ENCODE measurements around the gene LIMS2.

Gene LIMS2

DNA sequence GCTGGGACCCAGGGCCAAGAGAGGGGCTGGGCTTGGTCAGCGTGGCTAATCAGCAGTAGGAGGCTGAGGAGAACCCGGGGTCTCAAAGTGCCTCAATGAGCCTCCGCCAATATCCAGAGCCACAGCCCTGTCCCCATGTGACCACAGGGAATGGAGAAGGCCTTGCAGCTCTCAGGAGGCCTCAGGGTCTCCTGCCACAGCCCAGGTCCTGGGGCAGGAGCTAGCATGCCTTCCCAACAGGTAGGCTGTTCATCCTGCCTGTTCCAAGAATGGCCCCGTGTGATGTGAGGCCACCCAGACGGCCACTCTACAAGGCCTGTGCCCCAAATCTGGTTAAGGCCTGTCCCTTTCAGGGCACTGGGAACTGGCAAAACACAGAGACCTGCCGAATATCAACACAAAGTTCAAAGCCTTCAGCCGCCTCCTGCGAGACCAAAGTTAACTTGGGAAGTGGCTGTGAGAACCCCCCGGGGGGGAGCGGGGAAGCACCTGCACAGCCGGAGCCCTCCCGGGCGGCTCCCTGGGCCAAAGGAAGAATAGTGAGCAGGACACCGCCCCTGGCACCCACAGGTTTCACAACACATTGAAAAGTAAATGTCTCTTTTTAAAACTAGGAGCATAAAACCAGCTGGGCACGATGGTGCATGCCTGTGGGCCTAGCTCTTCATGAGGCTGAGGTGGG, 4.5 kb upstream of the LIMS2 start:
- no peak overlapping the region for H3K27ac ChIP-seq
- H3K4me3 ChIP-seq, result no peak overlapping the region

GRCh38 chr2:127678991-127679390, 3.7 kb upstream of the LIMS2 start:
- no peak overlapping the region for H3K27ac ChIP-seq

DNA sequence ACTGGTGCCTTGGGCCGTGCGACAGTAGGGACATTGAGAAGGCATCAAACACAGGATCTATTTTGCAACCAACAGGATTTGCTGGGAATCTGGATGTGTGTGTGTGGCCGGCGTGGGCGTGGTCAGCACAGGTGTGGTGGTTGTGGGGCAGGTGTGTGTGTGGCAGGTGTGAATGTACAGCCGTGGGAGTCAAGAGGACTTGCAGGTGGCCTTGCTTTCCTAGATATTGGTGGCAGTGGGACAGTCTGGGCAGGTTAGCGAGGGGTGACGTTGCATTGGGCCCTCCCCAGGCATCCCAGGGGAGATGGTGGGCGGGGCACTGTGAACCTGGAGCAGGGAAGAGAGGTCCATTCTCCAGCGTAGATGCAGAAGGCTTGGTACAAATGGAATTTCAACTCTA, 3.2 kb upstream of the LIMS2 start:
- no peak overlapping the region for H3K4me3 ChIP-seq
- no peak overlapping the region for H3K27ac ChIP-seq

More at GRCh38 chr2:127678991-127679390, 3.7 kb upstream of the LIMS2 start:
- no peak overlapping the region for H3K4me3 ChIP-seq

- Histone ChIP-seq H3K4me3 (no peak overlapping the region), H3K27ac (no peak overlapping the region)
Measured at GRCh38 chr2:127676906-127677305, 1.6 kb upstream of the LIMS2 start.

DNA sequence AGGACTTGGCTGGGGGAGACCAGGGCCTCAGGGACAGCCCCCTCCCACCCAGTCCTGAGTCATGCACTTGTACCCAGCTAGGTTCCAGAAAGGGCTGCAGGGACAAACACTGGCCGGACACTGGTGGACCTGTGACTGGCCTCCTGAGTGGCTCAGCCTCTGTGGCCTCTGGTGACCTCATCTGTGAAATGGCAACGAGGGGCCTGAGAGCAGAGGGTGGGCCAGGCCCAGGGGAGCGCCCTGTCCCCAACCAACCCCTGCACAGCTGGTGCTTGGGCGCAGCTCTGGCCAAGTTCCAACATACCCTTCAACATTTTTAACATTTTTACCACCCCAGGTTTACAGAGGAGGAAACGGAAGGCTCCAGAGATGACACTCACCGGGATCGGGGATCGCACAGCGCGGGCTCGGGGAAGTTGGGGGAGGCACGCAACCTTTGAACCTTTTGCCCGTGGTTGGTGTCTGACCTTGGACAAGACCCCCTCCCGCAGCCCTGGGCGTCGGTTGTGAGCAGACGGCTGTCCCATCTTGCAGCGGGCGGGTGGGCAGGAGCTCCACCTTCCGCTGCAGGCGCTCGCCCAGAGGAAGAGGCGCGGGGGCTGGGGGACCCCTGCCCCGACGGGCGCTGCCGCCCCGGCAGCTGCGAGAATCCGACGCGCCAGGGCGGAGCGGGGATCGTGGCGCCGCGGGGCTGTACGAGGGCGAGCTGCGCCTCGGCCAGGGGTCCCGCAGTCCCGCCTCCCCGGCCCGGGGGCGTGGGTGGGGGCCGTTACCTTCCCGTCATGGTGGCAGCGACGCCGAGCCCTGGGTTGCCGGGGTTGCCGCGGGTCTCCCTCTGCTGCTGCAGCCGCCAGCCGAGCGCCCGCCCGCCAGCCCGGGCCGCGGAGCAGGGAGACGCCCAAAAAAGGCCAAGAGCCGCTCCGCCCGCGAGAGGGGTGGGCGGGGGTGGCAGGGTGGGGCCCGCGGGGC, 805 bp downstream of the LIMS2 start:
- H3K27ac ChIP-seq, result peak overlapping the region in 20 of 21 experiments; percentile 12 to 87 (median 69)

DNA sequence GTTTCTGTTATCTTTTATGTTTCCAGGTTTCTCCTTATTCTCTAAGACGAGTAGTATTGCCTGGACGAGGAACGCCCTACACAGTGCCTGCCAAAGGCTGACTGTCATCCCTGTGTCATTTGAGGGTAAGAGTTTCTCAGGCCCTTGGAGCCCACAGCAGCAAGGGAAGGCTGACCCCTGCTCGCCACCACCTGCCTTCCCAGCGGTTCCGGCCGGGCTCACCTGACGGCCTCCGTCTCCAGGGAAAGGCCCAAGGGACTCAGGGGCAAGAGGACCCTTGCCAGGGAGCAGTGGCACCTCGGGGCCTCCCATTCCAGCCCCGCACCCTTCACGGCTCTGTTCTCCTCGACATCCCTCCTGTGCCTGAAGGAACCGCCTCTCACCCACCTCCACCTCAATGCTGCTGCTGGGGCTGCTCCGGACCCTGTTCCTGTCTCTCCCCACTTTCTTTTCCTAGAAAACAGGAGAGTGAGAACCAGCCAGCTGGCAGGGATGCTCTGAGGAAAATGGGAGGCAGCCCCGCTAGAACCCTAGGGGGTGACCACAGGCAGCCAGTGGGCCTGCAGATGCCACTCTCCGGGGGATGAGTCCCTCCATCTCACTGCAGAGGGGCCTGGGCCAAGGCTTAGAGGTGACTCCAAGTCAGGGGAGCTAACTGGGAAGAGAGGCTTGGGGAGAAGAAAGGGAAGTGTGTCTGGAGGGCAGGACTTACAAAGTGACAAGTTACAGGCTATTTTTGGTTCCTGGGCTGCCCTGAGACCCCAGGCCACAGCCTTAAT, 1.9 kb downstream of the LIMS2 start:
- Histone ChIP-seq H3K4me3 (peak overlapping the region in 6 of 7 experiments; percentile 1 to 54 (median 30)), H3K27ac (peak overlapping the region in 17 of 21 experiments; percentile 0 to 87 (median 70))

More for the DNA sequence above, 805 bp downstream of the LIMS2 start:
- H3K4me3 ChIP-seq, result peak overlapping the region; percentile 19 to 54 (median 42)

DNA sequence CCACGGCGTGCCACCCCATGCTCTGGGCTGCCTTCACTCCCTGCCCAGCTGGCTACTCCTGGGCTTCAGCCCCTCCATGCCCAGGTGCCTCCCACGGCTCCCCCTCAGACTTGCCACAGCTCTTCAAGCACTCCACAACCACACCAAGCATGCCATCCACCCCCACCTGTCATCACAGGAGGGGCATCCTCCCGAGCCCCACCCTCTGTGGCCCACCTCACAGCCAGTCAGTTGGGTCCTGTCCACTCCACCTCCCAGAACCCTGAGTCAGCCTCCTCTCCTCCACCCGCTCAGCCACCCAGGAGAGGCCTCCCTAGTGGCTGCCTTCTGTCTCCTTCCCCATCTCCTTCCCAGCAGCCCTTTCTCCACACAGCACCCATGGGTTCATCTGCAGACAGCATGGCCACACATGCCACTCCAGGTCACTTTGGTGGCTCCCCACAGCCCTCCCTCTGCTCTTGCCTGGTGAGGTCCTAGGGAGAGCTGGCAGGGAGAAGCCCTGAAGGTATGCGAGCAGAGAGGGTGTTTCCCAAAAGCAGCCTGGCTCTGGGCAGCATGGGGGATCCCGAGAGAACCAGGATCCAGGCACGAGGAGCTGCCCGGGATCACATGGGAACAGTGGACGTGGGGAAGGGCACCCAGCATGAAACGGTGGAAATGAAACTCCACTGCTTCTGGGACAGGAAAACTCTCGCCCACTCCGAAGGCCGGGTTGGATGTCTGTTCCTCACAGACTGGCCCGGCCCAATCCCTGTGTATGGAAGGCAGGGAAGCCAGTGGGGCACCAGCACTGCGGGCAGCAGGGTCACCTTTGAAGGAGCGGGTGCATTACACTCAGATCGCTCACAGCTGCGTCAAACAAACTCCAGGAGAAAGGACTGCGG, 2.7 kb downstream of the LIMS2 start:
- Histone ChIP-seq H3K27ac (peak overlapping the region in 9 of 21 experiments; percentile 23 to 87 (median 71)), H3K4me3 (peak overlapping the region in 2 of 7 experiments; percentile 44 to 54)

DNA sequence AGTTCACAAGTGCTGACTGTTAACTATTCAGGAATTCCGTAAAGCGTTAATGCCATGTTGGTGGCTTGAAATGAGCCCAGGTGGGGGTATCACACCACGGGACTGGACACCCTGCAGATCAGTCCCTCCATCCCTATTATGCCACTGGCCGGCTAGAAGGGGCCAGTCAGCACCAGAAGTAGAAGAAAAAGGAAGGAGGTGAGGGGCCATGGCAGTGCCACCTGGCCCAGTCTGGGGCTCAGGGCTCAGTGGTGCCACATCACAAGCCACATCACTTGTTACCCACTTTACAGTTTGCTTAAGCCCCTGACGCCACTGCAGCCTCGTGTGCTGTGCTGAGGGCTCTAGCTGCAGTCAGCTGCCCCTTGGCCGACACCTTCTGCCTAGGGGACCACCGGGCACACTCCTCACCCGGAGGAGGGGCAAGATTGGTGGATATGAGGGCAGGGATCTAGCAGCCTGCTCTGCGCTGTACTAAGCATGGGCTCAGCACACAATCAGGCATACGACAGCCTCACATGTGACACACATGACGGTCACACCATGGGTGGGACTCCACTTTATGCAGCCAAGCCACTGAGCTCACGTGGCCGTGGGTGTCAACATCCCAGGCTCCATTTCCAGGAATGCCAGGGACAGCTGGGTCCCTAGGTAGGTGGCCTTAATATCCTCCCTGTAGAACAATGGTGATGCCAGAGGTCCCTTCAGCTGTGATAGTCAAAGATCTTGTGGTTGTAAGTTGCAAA, 3.6 kb downstream of the LIMS2 start:
- H3K27ac ChIP-seq, result peak overlapping the region in 5 of 21 experiments; percentile 11 to 87 (median 60)
- no peak overlapping the region for H3K4me3 ChIP-seq

GRCh38 chr2:127670957-127671290, 4.4 kb downstream of the LIMS2 start:
- Histone ChIP-seq H3K4me3 (no peak overlapping the region), H3K27ac (no peak overlapping the region)

DNA sequence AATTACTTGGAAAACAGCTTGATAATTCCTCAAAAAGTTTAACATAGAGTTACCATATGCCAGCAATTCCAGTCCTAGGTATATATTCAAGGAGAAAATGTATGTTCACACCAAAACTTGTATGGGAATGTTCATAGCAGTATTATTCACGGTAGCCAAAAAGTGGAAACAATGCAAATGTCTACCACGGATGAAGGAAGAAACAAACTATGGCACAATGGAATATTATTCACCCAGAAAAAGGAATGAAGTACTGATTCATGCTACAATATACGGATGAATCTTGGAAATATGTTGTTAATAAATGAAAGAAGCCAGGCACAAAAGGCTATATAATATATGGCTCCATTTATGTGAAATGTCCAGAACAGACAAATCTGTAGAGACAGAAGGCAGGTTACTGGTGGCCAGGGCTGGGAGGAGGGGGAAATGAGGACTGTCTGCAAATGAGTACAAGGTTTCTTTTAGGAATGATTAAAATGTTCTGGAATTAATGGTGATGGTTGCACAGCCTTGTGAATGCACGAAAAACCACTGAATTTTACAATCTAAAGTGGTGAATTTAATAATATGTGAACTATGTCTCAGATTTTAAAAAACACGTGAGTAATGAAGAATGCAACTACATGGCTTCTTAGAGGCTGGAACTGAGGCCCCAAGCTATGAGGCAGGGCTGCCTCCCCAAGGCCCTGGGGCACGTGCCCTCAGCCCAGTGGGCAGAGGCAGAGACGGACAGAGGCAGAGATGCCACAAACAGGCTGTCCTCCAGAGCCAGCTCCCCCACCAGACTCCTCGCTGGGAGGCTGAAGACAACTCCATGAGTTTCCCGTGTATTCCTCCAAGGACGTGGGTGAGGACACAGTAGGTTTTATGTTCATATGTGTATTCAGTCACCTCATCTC, 5.0 kb downstream of the LIMS2 start:
- no peak overlapping the region for H3K27ac ChIP-seq
- H3K4me3 ChIP-seq, result no peak overlapping the region

DNA sequence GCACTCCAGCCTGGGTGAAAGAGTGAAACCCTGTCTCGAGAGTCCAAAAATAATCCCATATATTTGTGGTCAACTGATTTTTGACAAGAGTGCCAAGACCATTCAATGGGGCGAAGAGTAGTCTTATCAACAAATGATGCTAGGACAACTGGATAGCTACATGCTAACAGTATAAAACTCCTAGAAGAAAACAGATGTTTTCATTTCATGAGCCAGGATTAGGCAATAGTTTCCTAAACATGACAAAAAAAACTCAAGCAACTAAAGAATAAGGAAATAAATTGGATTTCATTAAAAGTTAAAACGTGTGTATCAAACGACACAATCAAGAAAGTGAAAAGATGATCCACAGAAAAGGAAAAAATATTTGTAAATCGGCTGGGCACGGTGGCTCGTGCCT, 6.3 kb downstream of the LIMS2 start:
- no peak overlapping the region for H3K27ac ChIP-seq
- no peak overlapping the region for H3K4me3 ChIP-seq

DNA sequence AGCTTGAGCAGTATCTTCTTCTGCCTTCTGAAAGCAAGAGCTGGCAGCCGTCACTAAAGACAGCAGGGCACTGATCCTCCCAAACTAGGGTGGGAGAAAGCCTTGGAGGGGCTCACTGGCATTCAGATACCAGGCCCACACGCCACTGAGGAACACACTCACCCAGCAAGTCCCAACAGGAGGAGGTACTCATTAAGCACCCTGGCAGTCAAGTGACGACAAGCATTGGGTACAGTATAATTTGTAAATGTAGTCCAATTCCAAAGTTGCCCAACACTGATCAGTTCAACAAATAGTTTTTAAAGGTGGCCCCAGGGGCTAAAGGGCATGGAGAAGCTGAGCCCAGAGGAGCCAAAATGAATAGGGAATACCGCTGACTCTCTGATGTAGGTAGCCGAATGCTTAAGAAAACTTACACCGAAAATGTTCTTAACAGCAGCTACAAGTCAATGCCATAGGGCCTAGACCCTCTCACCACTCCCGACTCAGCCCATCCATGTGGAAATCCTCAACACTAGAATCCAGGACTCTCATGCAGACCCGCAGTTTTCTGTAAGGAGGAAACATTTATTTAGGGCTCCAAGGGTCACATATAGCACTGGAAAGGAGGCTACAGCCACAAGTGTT, 9.9 kb downstream of the LIMS2 start:
- Histone ChIP-seq H3K4me3 (no peak overlapping the region), H3K27ac (peak overlapping the region in 4 of 21 experiments; percentile 2 to 83 (median 55))

DNA sequence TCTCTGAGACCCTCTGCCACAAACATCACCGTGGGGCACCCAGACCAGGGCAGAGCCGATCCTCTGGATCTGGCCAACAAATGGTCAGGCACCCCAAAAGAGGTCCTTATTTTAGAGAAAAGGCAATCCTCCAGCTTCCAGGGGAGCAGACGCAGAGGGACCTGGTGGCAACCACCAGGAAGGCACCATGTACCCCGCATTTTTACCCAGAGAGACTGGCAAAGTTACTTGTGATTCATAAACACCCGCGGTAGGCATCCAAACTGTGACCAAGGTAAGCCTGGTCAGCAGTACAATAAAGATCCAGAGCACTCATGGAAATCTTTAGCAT, 10.5 kb downstream of the LIMS2 start:
- H3K4me3 ChIP-seq, result no peak overlapping the region
- peak overlapping the region in 12 of 21 experiments; percentile 2 to 83 (median 34) for H3K27ac ChIP-seq

GRCh38 chr2:127664065-127664894, 11.1 kb downstream of the LIMS2 start:
- peak overlapping the region in 4 of 7 experiments; percentile 11 to 38 (median 14) for H3K4me3 ChIP-seq
- peak overlapping the region in 15 of 21 experiments; percentile 2 to 83 (median 38) for H3K27ac ChIP-seq

- Histone ChIP-seq H3K4me3 (peak overlapping the region in 1 of 7 experiments; percentile 38), H3K27ac (peak overlapping the region in 6 of 21 experiments; percentile 7 to 83 (median 55))
Measured at GRCh38 chr2:127663566-127664064, 11.7 kb downstream of the LIMS2 start.
